OCI-LY1 (cell line): Measurements from ENCODE around the gene ATP12A.

ENCODE experiments used
- H2AFZ ChIP-seq: fragments of 200-600 bp; sonication (generic), shearing (Covaris generic); 2 replicates; pipeline ENCODE4 v1.6.0; 2014; ENCODE audit warnings: antibody characterized with exemption, mild to moderate bottlenecking, low read length
- H3F3A ChIP-seq: fragments of 200-600 bp; sonication (generic), shearing (Covaris generic); 2 replicates; pipeline ENCODE4 v1.6.0; 2014; ENCODE audit warnings: mild to moderate bottlenecking, antibody characterized with exemption, low read length, moderate library complexity; ENCODE audit not compliant: insufficient read depth
- H3K27ac ChIP-seq: fragments of 200-600 bp; sonication (generic); 2 replicates; pipeline ENCODE4 v1.5.1; 2014; ENCODE audit warnings: low read length, mixed run types, mild to moderate bottlenecking, low read depth; ENCODE audit not compliant: poor library complexity, severe bottlenecking
- H3K27me3 ChIP-seq: fragments of 200-600 bp; sonication (generic); 2 replicates; pipeline ENCODE4 v1.6.0; 2014; ENCODE audit warnings: antibody characterized with exemption, mild to moderate bottlenecking, low read length, moderate library complexity; ENCODE audit not compliant: insufficient read depth
- H3K36me3 ChIP-seq: fragments of 200-600 bp; sonication (generic); 2 replicates; pipeline ENCODE4 v1.6.1; 2014; ENCODE audit warnings: mild to moderate bottlenecking, antibody characterized with exemption, low read length, moderate library complexity, mixed read lengths; ENCODE audit not compliant: insufficient read depth
- H3K4me1 ChIP-seq: fragments of 200-600 bp; sonication (generic); 2 replicates; pipeline ENCODE4 v1.5.1; 2014; ENCODE audit warnings: mild to moderate bottlenecking, low read length, moderate library complexity; ENCODE audit not compliant: insufficient read depth, severe bottlenecking
- H3K4me2 ChIP-seq: fragments of 200-600 bp; sonication (generic), shearing (Covaris generic); 2 replicates; pipeline ENCODE4 v1.6.1; 2014; ENCODE audit warnings: low read length
- H3K4me3 ChIP-seq: fragments of 200-600 bp; sonication (generic); 2 replicates; pipeline ENCODE4 v1.5.1; 2014; ENCODE audit warnings: low read length, low read depth, mild to moderate bottlenecking, mixed read lengths; ENCODE audit not compliant: poor library complexity, severe bottlenecking
- H3K79me2 ChIP-seq: fragments of 200-600 bp; shearing (Covaris generic); 2 replicates; pipeline ENCODE4 v1.6.1; 2016; ENCODE audit warnings: mixed run types, low read length, mixed read lengths; ENCODE audit not compliant: insufficient read depth
- H3K9ac ChIP-seq: fragments of 200-600 bp; sonication (generic), shearing (Covaris generic); 2 replicates; pipeline ENCODE4 v1.6.1; 2014; ENCODE audit warnings: mild to moderate bottlenecking, low read length, mixed read lengths
- H3K9me2 ChIP-seq: fragments of 200-600 bp; sonication (generic), shearing (Covaris generic); 2 replicates; pipeline ENCODE4 v1.6.1; 2014; ENCODE audit warnings: low read depth, mild to moderate bottlenecking, low read length, mixed read lengths
- H3K9me3 ChIP-seq: fragments of 200-600 bp; shearing (Covaris generic); 2 replicates; pipeline ENCODE4 v1.6.1; 2014; ENCODE audit warnings: low read length, mixed read lengths
- H4K20me1 ChIP-seq: fragments of 200-600 bp; sonication (generic), shearing (Covaris generic); 2 replicates; pipeline ENCODE4 v1.6.0; 2016; ENCODE audit warnings: mild to moderate bottlenecking, low read length; ENCODE audit not compliant: insufficient read depth
- CTCF ChIP-seq: fragments of 200-600 bp; sonication (generic), shearing (Covaris generic); IDR thresholded peaks from 2 replicates; pipeline ENCODE4 v1.5.1; 2017; ENCODE audit warnings: mild to moderate bottlenecking, antibody characterized with exemption, low read length, moderate library complexity, mixed read lengths
- EZH2 ChIP-seq: fragments of 200-600 bp; sonication (generic), shearing (Covaris generic); IDR thresholded peaks from 2 replicates; pipeline ENCODE4 v1.8.0; 2017; ENCODE audit warnings: borderline replicate concordance, mixed run types, mild to moderate bottlenecking, antibody characterized with exemption, low read length, moderate library complexity, mixed read lengths

ATP12A gene

GRCh38 chr13:24640752-24641151 lies 39.5 kb upstream of the ATP12A start:
- no peaks in the 10 kb centered on the region for H3K9me3 ChIP-seq
- H3K27me3 ChIP-seq = no peaks in the 10 kb centered on the region
- no peaks in the 10 kb centered on the region for H3F3A ChIP-seq
- no peak overlapping the region for H3K27ac ChIP-seq
- no peak for TF ChIP-seq CTCF
- TF ChIP-seq EZH2 = no peak
- no peak overlapping the region for H3K4me3 ChIP-seq
- H3K36me3 ChIP-seq = no peaks in the 10 kb centered on the region
- H2AFZ ChIP-seq = no peak overlapping the region
- H3K4me1 ChIP-seq = no peaks in the 10 kb centered on the region
- H3K9me2 ChIP-seq = no peaks in the 10 kb centered on the region
- H3K9ac ChIP-seq = no peak overlapping the region
- H3K79me2 ChIP-seq = no peaks in the 10 kb centered on the region
- H4K20me1 ChIP-seq = no peaks in the 10 kb centered on the region
- H3K4me2 ChIP-seq = no peak overlapping the region

- Histone ChIP-seq H3K4me2 (no peak overlapping the region), H3K36me3 (no peaks in the 10 kb centered on the region), H4K20me1 (no peaks in the 10 kb centered on the region), H3K9ac (no peak overlapping the region), H3K27me3 (no peaks in the 10 kb centered on the region), H3K79me2 (no peaks in the 10 kb centered on the region), H3F3A (no peaks in the 10 kb centered on the region), H3K9me3 (no peaks in the 10 kb centered on the region), H3K9me2 (no peaks in the 10 kb centered on the region), H3K4me3 (no peak overlapping the region), H3K27ac (no peak overlapping the region), H2AFZ (no peak overlapping the region), H3K4me1 (no peaks in the 10 kb centered on the region)
- no peak for TF ChIP-seq EZH2
- no peak for TF ChIP-seq CTCF
Measured at GRCh38 chr13:24642219-24642618, 38.0 kb upstream of the ATP12A start.

- no peak for TF ChIP-seq CTCF
- no peak for TF ChIP-seq EZH2
Measured at GRCh38 chr13:24644036-24644435, 36.2 kb upstream of the ATP12A start.

More at GRCh38 chr13:24644036-24644435, 36.2 kb upstream of the ATP12A start:
- Histone ChIP-seq H3F3A (no peaks in the 10 kb centered on the region), H2AFZ (no peak overlapping the region), H3K27ac (no peak overlapping the region), H3K36me3 (no peaks in the 10 kb centered on the region), H4K20me1 (no peaks in the 10 kb centered on the region), H3K27me3 (no peaks in the 10 kb centered on the region; the same call in 1 of the 2 replicates), H3K4me2 (no peak overlapping the region), H3K4me3 (no peak overlapping the region), H3K9ac (no peak overlapping the region), H3K9me3 (no peaks in the 10 kb centered on the region), H3K79me2 (no peaks in the 10 kb centered on the region), H3K9me2 (no peaks in the 10 kb centered on the region), H3K4me1 (no peaks in the 10 kb centered on the region)
